ENCODE measurements around the gene PGM3.

GRCh38 chr6:83220121-83220520 lies 27.1 kb upstream of the PGM3 start:
- TF ChIP-seq, protein P1, sequence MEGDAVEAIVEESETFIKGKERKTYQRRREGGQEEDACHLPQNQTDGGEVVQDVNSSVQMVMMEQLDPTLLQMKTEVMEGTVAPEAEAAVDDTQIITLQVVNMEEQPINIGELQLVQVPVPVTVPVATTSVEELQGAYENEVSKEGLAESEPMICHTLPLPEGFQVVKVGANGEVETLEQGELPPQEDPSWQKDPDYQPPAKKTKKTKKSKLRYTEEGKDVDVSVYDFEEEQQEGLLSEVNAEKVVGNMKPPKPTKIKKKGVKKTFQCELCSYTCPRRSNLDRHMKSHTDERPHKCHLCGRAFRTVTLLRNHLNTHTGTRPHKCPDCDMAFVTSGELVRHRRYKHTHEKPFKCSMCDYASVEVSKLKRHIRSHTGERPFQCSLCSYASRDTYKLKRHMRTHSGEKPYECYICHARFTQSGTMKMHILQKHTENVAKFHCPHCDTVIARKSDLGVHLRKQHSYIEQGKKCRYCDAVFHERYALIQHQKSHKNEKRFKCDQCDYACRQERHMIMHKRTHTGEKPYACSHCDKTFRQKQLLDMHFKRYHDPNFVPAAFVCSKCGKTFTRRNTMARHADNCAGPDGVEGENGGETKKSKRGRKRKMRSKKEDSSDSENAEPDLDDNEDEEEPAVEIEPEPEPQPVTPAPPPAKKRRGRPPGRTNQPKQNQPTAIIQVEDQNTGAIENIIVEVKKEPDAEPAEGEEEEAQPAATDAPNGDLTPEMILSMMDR (IDR thresholded peaks at IDR 0.05): no peak
- TF ChIP-seq ZFX (IDR thresholded peaks at IDR 0.05; ENCODE audit: borderline replicate concordance): no peak

All from 22Rv1 (cell line).